GM21825 (cell line): ENCODE data around the gene DFFA.
"Not testable (repeated sequence)": the region's sequence is repeated elsewhere in the genome, so short reads cannot be mapped to it uniquely, and the experiment has no call there.

ENCODE experiments used
- ATAC-seq: cut with Tn5 transposase; IDR thresholded peaks from one replicate; pipeline ENCODE4 v1.9.1; 2021; ENCODE audit warnings: mild to moderate bottlenecking, moderate library complexity; ENCODE audit not compliant: unreplicated experiment

Gene DFFA

GRCh38 chr1:10470043-10470442 is 2.3 kb downstream of the DFFA start:
- no peak for ATAC-seq

GRCh38 chr1:10467078-10467477 is 5.3 kb downstream of the DFFA start:
- ATAC-seq: no peak

- ATAC-seq: no peak
Measured at GRCh38 chr1:10459184-10459583, 13.1 kb downstream of the DFFA start.

GRCh38 chr1:10457875-10458274 is 14.5 kb downstream of the DFFA start:
- ATAC-seq: no peak

GRCh38 chr1:10457462-10457861 is 14.9 kb downstream of the DFFA start:
- ATAC-seq: not testable (repeated sequence)

GRCh38 chr1:10456661-10457060 is 15.7 kb downstream of the DFFA start:
- no peak for ATAC-seq

- no peak for ATAC-seq
Measured at GRCh38 chr1:10456048-10456447, 16.3 kb downstream of the DFFA start.

GRCh38 chr1:10451287-10451686 is 21.0 kb downstream of the DFFA start:
- no peak for ATAC-seq

- ATAC-seq: no peak
Measured at GRCh38 chr1:10450836-10451235, 21.5 kb downstream of the DFFA start.

- ATAC-seq: no peak
Measured at GRCh38 chr1:10450156-10450814, 22.0 kb downstream of the DFFA start.

- no peak for ATAC-seq
Measured at GRCh38 chr1:10449751-10450150, 22.6 kb downstream of the DFFA start, which contains the start of gene CORT. CORT (plus strand) TSS chr1:10450031; CDS start chr1:10450224, 193 bp downstream.

- no peak for ATAC-seq
Measured at GRCh38 chr1:10446790-10447422, 25.4 kb downstream of the DFFA start.

- no peak for ATAC-seq
Measured at GRCh38 chr1:10444795-10445397, 27.4 kb downstream of the DFFA start.

GRCh38 chr1:10444248-10444647 is 28.1 kb downstream of the DFFA start:
- no peak for ATAC-seq

GRCh38 chr1:10440794-10441193 is 31.5 kb downstream of the DFFA start:
- ATAC-seq: no peak

- no peak for ATAC-seq
Measured at GRCh38 chr1:10440305-10440704, 32.0 kb downstream of the DFFA start.

- no peak for ATAC-seq
Measured at GRCh38 chr1:10438677-10439163, 33.6 kb downstream of the DFFA start.

- ATAC-seq: no peak
Measured at GRCh38 chr1:10437052-10437451, 35.3 kb downstream of the DFFA start.

GRCh38 chr1:10434590-10434989 is 37.7 kb downstream of the DFFA start:
- no peak for ATAC-seq

- ATAC-seq: no peak
Measured at GRCh38 chr1:10433790-10434189, 38.5 kb downstream of the DFFA start.

- no peak for ATAC-seq
Measured at GRCh38 chr1:10432910-10433700, 39.2 kb downstream of the DFFA start.
